ENCODE results near the gene RFTN2. TPM values are rescaled to one million over a fixed set of nuclear protein-coding genes. Genes with fewer than 3 reads are reported as not detected.

The RFTN2 gene
- polyA plus RNA-seq, 1 donor from 2014 or later: 0.06 TPM

DNA sequence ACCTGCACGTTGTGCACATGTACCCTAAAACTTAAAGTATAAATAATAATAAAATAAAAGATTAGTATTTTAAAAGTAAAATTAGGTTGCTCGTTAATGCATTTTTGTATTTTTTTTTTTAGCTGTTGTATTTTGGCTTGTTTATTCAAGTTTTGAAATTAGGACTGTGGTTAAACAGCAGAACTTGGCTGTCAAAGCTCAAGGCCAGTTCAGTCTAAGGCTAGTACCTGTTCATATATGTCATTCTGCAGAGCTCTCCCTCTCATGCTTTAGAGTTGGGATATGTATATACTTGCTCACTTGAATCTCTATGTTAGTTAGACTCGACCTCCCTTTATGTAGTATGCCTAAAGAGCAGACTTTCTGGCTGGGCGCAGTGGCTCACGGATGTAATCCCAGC is 126.8 kb downstream of the RFTN2 start:
- no peaks in the 10 kb centered on the region for H4K20me1 ChIP-seq (ENCODE audit: insufficient read depth)
- no peak overlapping the region for H3K4me2 ChIP-seq (ENCODE audit: low read length)
- H3K79me2 ChIP-seq (replicated peaks; ENCODE audit: insufficient read depth, low read length): peaks cover 4% of the 10 kb centered on the region
- no peaks in the 10 kb centered on the region for H3K9me3 ChIP-seq (ENCODE audit: low read length)
- H3F3A ChIP-seq (ENCODE audit: insufficient read depth, low read length, poor library complexity, severe bottlenecking): no peaks in the 10 kb centered on the region
- no peak overlapping the region for H3K27ac ChIP-seq (ENCODE audit: low read length)
- H3K9ac ChIP-seq (ENCODE audit: low read length): no peak overlapping the region
- no peak overlapping the region for H3K4me3 ChIP-seq (ENCODE audit: low read length)
- H2AFZ ChIP-seq (ENCODE audit: low read depth, low read length): no peak overlapping the region
- TF ChIP-seq RAD21 (conservative IDR thresholded peaks at IDR 0.05) (no peak), MXI1 (conservative IDR thresholded peaks at IDR 0.05; ENCODE audit: poor library complexity, severe bottlenecking) (no peak), EP300 (conservative IDR thresholded peaks at IDR 0.05; ENCODE audit: poor library complexity, severe bottlenecking) (no peak), SMC3 (conservative IDR thresholded peaks at IDR 0.05; ENCODE audit: poor library complexity) (no peak), TAF1 (IDR thresholded peaks at IDR 0.05; ENCODE audit: low read depth) (no peak), EZH2 (IDR thresholded peaks at IDR 0.05; ENCODE audit: borderline replicate concordance, insufficient read depth, low read length, poor library complexity, severe bottlenecking) (no peak), POLR2AphosphoS5 (IDR thresholded peaks at IDR 0.05) (no peak)
- TF ChIP-seq, protein P1, sequence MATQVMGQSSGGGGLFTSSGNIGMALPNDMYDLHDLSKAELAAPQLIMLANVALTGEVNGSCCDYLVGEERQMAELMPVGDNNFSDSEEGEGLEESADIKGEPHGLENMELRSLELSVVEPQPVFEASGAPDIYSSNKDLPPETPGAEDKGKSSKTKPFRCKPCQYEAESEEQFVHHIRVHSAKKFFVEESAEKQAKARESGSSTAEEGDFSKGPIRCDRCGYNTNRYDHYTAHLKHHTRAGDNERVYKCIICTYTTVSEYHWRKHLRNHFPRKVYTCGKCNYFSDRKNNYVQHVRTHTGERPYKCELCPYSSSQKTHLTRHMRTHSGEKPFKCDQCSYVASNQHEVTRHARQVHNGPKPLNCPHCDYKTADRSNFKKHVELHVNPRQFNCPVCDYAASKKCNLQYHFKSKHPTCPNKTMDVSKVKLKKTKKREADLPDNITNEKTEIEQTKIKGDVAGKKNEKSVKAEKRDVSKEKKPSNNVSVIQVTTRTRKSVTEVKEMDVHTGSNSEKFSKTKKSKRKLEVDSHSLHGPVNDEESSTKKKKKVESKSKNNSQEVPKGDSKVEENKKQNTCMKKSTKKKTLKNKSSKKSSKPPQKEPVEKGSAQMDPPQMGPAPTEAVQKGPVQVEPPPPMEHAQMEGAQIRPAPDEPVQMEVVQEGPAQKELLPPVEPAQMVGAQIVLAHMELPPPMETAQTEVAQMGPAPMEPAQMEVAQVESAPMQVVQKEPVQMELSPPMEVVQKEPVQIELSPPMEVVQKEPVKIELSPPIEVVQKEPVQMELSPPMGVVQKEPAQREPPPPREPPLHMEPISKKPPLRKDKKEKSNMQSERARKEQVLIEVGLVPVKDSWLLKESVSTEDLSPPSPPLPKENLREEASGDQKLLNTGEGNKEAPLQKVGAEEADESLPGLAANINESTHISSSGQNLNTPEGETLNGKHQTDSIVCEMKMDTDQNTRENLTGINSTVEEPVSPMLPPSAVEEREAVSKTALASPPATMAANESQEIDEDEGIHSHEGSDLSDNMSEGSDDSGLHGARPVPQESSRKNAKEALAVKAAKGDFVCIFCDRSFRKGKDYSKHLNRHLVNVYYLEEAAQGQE (IDR thresholded peaks at IDR 0.05; ENCODE audit: borderline replicate concordance): no peak
- TF ChIP-seq, protein P2, sequence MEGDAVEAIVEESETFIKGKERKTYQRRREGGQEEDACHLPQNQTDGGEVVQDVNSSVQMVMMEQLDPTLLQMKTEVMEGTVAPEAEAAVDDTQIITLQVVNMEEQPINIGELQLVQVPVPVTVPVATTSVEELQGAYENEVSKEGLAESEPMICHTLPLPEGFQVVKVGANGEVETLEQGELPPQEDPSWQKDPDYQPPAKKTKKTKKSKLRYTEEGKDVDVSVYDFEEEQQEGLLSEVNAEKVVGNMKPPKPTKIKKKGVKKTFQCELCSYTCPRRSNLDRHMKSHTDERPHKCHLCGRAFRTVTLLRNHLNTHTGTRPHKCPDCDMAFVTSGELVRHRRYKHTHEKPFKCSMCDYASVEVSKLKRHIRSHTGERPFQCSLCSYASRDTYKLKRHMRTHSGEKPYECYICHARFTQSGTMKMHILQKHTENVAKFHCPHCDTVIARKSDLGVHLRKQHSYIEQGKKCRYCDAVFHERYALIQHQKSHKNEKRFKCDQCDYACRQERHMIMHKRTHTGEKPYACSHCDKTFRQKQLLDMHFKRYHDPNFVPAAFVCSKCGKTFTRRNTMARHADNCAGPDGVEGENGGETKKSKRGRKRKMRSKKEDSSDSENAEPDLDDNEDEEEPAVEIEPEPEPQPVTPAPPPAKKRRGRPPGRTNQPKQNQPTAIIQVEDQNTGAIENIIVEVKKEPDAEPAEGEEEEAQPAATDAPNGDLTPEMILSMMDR (IDR thresholded peaks at IDR 0.05; ENCODE audit: poor library complexity, severe bottlenecking): no peak
- no peaks in the 10 kb centered on the region for H3K27me3 ChIP-seq (ENCODE audit: insufficient read depth, low read depth, low read length)
- H3K9me2 ChIP-seq (ENCODE audit: insufficient read depth, low read length): no peaks in the 10 kb centered on the region
- no peaks in the 10 kb centered on the region for H3K36me3 ChIP-seq (ENCODE audit: insufficient read depth, low read length)

DNA sequence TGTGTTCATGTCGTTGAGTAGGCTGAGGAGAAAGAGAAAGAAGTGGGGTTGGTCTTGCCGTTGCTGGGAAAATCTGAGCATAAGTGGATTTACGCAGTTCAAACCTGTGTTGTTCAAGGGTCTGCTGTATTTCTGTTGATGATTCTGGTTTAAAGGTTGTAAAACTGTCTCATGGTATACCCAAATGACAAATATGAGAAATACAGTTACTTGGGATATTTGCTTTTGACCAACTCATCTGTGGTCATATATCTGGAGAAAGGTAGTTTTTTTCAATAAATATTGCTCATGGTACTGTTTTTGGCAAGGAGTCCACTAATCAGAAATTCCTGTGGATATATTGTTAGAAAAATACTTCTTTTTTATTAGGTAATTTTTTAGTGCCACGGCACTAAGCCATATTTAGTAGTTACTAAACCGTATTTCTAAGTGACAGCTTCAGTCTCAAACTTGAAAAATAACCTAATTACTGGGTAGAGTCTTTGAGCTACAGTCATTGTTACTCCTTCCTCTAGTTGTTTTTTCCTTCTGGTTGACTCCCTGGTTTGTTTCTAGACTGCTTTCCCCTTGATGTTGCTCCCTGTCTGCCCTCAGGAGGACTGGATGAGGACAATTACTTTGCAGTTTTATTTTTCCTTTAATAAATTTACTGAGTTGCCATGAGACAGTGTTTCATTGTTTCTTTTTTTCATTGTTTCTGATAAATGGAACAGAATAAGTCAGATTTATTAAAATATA is 128.1 kb downstream of the RFTN2 start:
- Histone ChIP-seq H3K9ac (ENCODE audit: low read length) (no peak overlapping the region), H3K27me3 (ENCODE audit: insufficient read depth, low read depth, low read length) (no peaks in the 10 kb centered on the region), H3K36me3 (ENCODE audit: insufficient read depth, low read length) (no peaks in the 10 kb centered on the region), H3K4me3 (ENCODE audit: low read length) (no peak overlapping the region), H3K79me2 (replicated peaks; ENCODE audit: insufficient read depth, low read length) (peaks cover 4% of the 10 kb centered on the region), H3K4me2 (ENCODE audit: low read length) (no peak overlapping the region), H3K27ac (ENCODE audit: low read length) (no peak overlapping the region), H2AFZ (ENCODE audit: low read depth, low read length) (no peak overlapping the region), H4K20me1 (ENCODE audit: insufficient read depth) (no peaks in the 10 kb centered on the region), H3K9me3 (ENCODE audit: low read length) (no peaks in the 10 kb centered on the region), H3F3A (ENCODE audit: insufficient read depth, low read length, poor library complexity, severe bottlenecking) (no peaks in the 10 kb centered on the region), H3K9me2 (ENCODE audit: insufficient read depth, low read length) (no peaks in the 10 kb centered on the region)
- TF ChIP-seq SMC3 (conservative IDR thresholded peaks at IDR 0.05; ENCODE audit: poor library complexity) (no peak), POLR2AphosphoS5 (IDR thresholded peaks at IDR 0.05) (no peak), EP300 (conservative IDR thresholded peaks at IDR 0.05; ENCODE audit: poor library complexity, severe bottlenecking) (no peak), EZH2 (IDR thresholded peaks at IDR 0.05; ENCODE audit: borderline replicate concordance, insufficient read depth, low read length, poor library complexity, severe bottlenecking) (no peak), RAD21 (conservative IDR thresholded peaks at IDR 0.05) (no peak), MXI1 (conservative IDR thresholded peaks at IDR 0.05; ENCODE audit: poor library complexity, severe bottlenecking) (no peak)
- TF ChIP-seq, protein P2 (IDR thresholded peaks at IDR 0.05; ENCODE audit: poor library complexity, severe bottlenecking): no peak
- TF ChIP-seq, protein P1 (IDR thresholded peaks at IDR 0.05; ENCODE audit: borderline replicate concordance): no peak

Measured in neural cell (in vitro differentiated cells).